Neural cell (in vitro differentiated cells): ENCODE measurements around the gene PDE4D. TPM values are rescaled to one million over a fixed set of nuclear protein-coding genes. Genes with fewer than 3 reads are reported as not detected.

Source experiments
- H2AFZ ChIP-seq: fragments of 200-600, 300-800 bp; sonication (generic), shearing (Covaris generic); 2 replicates; pipeline ENCODE4 v1.6.0; 2014; ENCODE audit warnings: low read depth, mild to moderate bottlenecking, antibody characterized with exemption, low read length, moderate library complexity
- H3F3A ChIP-seq: fragments of 200-600 bp; shearing (Covaris generic); 2 replicates; pipeline ENCODE4 v1.6.1; 2016; ENCODE audit warnings: mild to moderate bottlenecking, moderate library complexity, mixed read lengths, antibody characterized with exemption, low read length; ENCODE audit not compliant: insufficient read depth, poor library complexity, severe bottlenecking
- H3K27ac ChIP-seq: fragments of 200-600, 300-800 bp; sonication (generic), shearing (Covaris generic); 2 replicates; pipeline ENCODE4 v1.5.1; 2014; ENCODE audit warnings: mild to moderate bottlenecking, low read length, moderate library complexity
- H3K27me3 ChIP-seq: fragments of 300-800, 200-600 bp; sonication (generic), shearing (Covaris generic); 2 replicates; pipeline ENCODE4 v1.6.0; 2014; ENCODE audit warnings: mild to moderate bottlenecking, low read depth, low read length, moderate library complexity; ENCODE audit not compliant: insufficient read depth
- H3K36me3 ChIP-seq: fragments of 300-800, 200-600 bp; sonication (generic), shearing (Covaris generic); 2 replicates; pipeline ENCODE4 v1.5.1; 2014; ENCODE audit warnings: mild to moderate bottlenecking, antibody characterized with exemption, low read length, moderate library complexity; ENCODE audit not compliant: insufficient read depth
- H3K4me2 ChIP-seq: fragments of 300-800, 200-600 bp; sonication (generic), shearing (Covaris generic); 2 replicates; pipeline ENCODE4 v1.6.0; 2014; ENCODE audit warnings: mild to moderate bottlenecking, low read length
- H3K4me3 ChIP-seq: fragments of 300-800, 200-600 bp; sonication (generic), shearing (Covaris generic); 2 replicates; pipeline ENCODE4 v1.5.1; 2014; ENCODE audit warnings: mild to moderate bottlenecking, low read length, moderate library complexity
- H3K79me2 ChIP-seq: fragments of 200-600 bp; shearing (Covaris generic); replicated peaks from 2 replicates; pipeline ENCODE4 v1.6.0; 2014; ENCODE audit warnings: mild to moderate bottlenecking, low read length, moderate library complexity; ENCODE audit not compliant: insufficient read depth
- H3K9ac ChIP-seq: fragments of 300-800, 200-600 bp; sonication (generic), shearing (Covaris generic); 2 replicates; pipeline ENCODE4 v1.6.1; 2016; ENCODE audit warnings: mild to moderate bottlenecking, low read length, mixed read lengths
- H3K9me2 ChIP-seq: fragments of 200-600 bp; shearing (Covaris generic); 2 replicates; pipeline ENCODE4 v1.6.1; 2016; ENCODE audit warnings: mild to moderate bottlenecking, low read length, mixed read lengths; ENCODE audit not compliant: insufficient read depth
- H3K9me3 ChIP-seq: fragments of 200-600, 300-800 bp; sonication (generic), shearing (Covaris generic); 2 replicates; pipeline ENCODE4 v1.6.1; 2016; ENCODE audit warnings: mild to moderate bottlenecking, mixed run types, low read length, moderate library complexity, mixed read lengths
- H4K20me1 ChIP-seq: fragments of 200-600 bp; shearing (Covaris generic); 2 replicates; pipeline ENCODE4 v1.6.1; 2016; ENCODE audit warnings: mild to moderate bottlenecking, mixed run types; ENCODE audit not compliant: insufficient read depth
- EP300 ChIP-seq: fragments of 450-650 bp; conservative IDR thresholded peaks from 2 replicates; pipeline ENCODE4 v1.6.1; 2014; ENCODE audit warnings: antibody characterized with exemption, mild to moderate bottlenecking, moderate library complexity; ENCODE audit not compliant: poor library complexity, severe bottlenecking
- EZH2 ChIP-seq: fragments of 200-600, 300-800 bp; shearing (Covaris generic), sonication (generic); IDR thresholded peaks from 2 replicates; pipeline ENCODE4 v1.6.1; 2014; ENCODE audit warnings: antibody characterized with exemption, low read length, borderline replicate concordance, mild to moderate bottlenecking; ENCODE audit not compliant: insufficient read depth, poor library complexity, severe bottlenecking
- MXI1 ChIP-seq: fragments of 450-650 bp; conservative IDR thresholded peaks from 2 replicates; pipeline ENCODE4 v1.6.1; 2014; ENCODE audit warnings: antibody characterized with exemption, mild to moderate bottlenecking; ENCODE audit not compliant: poor library complexity, severe bottlenecking
- POLR2AphosphoS5 ChIP-seq: IDR thresholded peaks from 2 replicates; pipeline ENCODE4 v1.6.1; 2012
- SMC3 ChIP-seq: fragments of 450-650 bp; conservative IDR thresholded peaks from 2 replicates; pipeline ENCODE4 v1.6.1; 2014; ENCODE audit warnings: antibody characterized with exemption, mild to moderate bottlenecking, moderate library complexity; ENCODE audit not compliant: poor library complexity
- TAF1 ChIP-seq: IDR thresholded peaks from 2 replicates; pipeline ENCODE4 v1.6.1; 2012; ENCODE audit warnings: low read depth
- polyA plus RNA-seq: library from polyadenylated mRNA; depleted of rRNA; stranded (reverse); fragments of >200 nt; gene quantifications from 2 replicates; pipeline ENCODE4 v1.2.3, GENCODE V29; 2014
- TF ChIP-seq, protein P1 (sequence below): IDR thresholded peaks from 2 replicates; pipeline ENCODE4 v1.6.1; 2012; ENCODE audit warnings: borderline replicate concordance
- TF ChIP-seq, protein P2 (sequence below): fragments of 450-650 bp; IDR thresholded peaks from 2 replicates; pipeline ENCODE4 v1.5.1; 2014; ENCODE audit warnings: antibody characterized with exemption, mild to moderate bottlenecking, moderate library complexity; ENCODE audit not compliant: poor library complexity, severe bottlenecking

Gene PDE4D
- polyA plus RNA-seq, 1 donor from 2014 or later, result 42.8 TPM

DNA sequence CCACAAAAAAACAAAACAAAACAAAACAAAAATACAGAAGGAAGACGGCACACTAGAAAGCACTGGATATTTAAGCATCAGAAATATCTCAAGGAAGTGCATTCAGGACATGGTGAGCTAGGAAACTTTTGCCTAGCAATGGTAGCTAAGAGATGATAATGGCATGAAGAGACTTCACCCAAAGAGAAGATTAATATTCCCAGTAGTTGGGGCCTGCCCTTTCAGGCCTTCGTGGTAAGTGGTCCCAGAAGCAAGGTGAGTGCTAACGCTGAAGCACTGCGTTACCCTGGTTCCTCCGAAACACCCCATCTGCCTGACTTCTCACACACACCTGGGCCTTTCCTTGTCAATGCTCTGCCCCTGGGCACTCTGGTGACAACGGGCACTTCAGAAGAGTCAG, 725.5 kb downstream of the PDE4D start:
- no peaks in the 10 kb centered on the region for H3K9me3 ChIP-seq
- no peak overlapping the region for H3K4me3 ChIP-seq
- no peaks in the 10 kb centered on the region for H3K27me3 ChIP-seq
- H3K79me2 ChIP-seq, result no peaks in the 10 kb centered on the region
- H2AFZ ChIP-seq, result no peak overlapping the region
- no peaks in the 10 kb centered on the region for H3K9me2 ChIP-seq
- H3K36me3 ChIP-seq, result no peaks in the 10 kb centered on the region
- TF ChIP-seq, protein P1, sequence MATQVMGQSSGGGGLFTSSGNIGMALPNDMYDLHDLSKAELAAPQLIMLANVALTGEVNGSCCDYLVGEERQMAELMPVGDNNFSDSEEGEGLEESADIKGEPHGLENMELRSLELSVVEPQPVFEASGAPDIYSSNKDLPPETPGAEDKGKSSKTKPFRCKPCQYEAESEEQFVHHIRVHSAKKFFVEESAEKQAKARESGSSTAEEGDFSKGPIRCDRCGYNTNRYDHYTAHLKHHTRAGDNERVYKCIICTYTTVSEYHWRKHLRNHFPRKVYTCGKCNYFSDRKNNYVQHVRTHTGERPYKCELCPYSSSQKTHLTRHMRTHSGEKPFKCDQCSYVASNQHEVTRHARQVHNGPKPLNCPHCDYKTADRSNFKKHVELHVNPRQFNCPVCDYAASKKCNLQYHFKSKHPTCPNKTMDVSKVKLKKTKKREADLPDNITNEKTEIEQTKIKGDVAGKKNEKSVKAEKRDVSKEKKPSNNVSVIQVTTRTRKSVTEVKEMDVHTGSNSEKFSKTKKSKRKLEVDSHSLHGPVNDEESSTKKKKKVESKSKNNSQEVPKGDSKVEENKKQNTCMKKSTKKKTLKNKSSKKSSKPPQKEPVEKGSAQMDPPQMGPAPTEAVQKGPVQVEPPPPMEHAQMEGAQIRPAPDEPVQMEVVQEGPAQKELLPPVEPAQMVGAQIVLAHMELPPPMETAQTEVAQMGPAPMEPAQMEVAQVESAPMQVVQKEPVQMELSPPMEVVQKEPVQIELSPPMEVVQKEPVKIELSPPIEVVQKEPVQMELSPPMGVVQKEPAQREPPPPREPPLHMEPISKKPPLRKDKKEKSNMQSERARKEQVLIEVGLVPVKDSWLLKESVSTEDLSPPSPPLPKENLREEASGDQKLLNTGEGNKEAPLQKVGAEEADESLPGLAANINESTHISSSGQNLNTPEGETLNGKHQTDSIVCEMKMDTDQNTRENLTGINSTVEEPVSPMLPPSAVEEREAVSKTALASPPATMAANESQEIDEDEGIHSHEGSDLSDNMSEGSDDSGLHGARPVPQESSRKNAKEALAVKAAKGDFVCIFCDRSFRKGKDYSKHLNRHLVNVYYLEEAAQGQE, result no peak
- TF ChIP-seq TAF1 (no peak), EZH2 (no peak), POLR2AphosphoS5 (no peak), MXI1 (no peak)
- TF ChIP-seq, protein P2, sequence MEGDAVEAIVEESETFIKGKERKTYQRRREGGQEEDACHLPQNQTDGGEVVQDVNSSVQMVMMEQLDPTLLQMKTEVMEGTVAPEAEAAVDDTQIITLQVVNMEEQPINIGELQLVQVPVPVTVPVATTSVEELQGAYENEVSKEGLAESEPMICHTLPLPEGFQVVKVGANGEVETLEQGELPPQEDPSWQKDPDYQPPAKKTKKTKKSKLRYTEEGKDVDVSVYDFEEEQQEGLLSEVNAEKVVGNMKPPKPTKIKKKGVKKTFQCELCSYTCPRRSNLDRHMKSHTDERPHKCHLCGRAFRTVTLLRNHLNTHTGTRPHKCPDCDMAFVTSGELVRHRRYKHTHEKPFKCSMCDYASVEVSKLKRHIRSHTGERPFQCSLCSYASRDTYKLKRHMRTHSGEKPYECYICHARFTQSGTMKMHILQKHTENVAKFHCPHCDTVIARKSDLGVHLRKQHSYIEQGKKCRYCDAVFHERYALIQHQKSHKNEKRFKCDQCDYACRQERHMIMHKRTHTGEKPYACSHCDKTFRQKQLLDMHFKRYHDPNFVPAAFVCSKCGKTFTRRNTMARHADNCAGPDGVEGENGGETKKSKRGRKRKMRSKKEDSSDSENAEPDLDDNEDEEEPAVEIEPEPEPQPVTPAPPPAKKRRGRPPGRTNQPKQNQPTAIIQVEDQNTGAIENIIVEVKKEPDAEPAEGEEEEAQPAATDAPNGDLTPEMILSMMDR, result no peak
- no peak overlapping the region for H3K4me2 ChIP-seq
- no peak overlapping the region for H3K9ac ChIP-seq
- H3F3A ChIP-seq, result no peaks in the 10 kb centered on the region
- no peak overlapping the region for H3K27ac ChIP-seq
- H4K20me1 ChIP-seq, result no peaks in the 10 kb centered on the region

DNA sequence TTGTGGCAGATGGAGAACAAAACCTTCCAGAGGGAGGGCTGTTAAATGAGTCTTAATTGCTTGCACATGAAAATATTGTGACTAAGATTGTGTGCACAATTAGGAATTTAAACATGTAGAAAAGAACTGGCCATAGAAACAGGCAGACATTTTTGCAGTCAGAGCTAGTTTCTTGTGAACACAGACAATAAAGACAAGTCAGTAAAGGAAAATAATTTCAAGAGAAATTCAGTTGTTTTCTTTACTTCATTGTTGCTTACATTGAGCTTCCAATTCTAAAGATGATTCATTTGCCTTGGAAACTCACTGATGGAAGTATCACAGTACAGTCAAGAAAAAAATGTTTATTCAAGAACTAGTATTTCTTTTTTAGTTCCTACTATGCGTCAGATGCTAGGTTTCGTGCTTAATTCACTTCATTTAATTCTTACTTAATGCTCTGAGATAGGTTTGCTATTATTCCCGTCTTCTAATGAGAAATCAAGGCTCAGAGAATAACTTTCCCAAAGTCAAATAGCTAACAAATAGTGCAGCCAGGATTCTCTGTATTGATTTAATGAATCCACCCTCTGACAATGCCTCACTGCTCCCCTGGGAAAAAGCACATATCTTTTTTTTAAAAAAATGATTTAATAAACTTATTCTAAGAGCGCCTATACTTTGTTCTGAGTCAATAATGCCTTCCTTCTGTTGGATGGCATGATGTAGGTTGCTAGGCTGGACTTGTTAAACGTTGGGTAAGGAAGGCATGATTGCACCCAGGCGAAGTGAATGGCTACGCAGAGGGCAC, 729.3 kb downstream of the PDE4D start:
- H3K9me2 ChIP-seq, result no peaks in the 10 kb centered on the region
- no peak overlapping the region for H3K9ac ChIP-seq
- no peak overlapping the region for H2AFZ ChIP-seq
- no peaks in the 10 kb centered on the region for H4K20me1 ChIP-seq
- no peaks in the 10 kb centered on the region for H3F3A ChIP-seq
- H3K79me2 ChIP-seq, result no peaks in the 10 kb centered on the region
- H3K4me3 ChIP-seq, result no peak overlapping the region
- no peak overlapping the region for H3K27ac ChIP-seq
- H3K36me3 ChIP-seq, result no peaks in the 10 kb centered on the region
- TF ChIP-seq EZH2 (no peak), POLR2AphosphoS5 (no peak), MXI1 (no peak), EP300 (no peak), TAF1 (no peak), SMC3 (no peak)
- TF ChIP-seq, protein P2, result no peak
- TF ChIP-seq, protein P1, result no peak
- no peaks in the 10 kb centered on the region for H3K9me3 ChIP-seq
- no peak overlapping the region for H3K4me2 ChIP-seq
- H3K27me3 ChIP-seq, result no peaks in the 10 kb centered on the region
